SIG-M5 treated with dmso at 0.1 percent for 504 hours (cell line): ENCODE results near the gene LIPI.
"Not testable (repeated sequence)": the region's sequence is repeated elsewhere in the genome, so short reads cannot be mapped to it uniquely, and the experiment has no call there.

ENCODE experiments used
- DNase-seq: peaks from one replicate; lab custom pipeline; 2025; ENCODE audit not compliant: unreplicated experiment; lab: John Stamatoyannopoulos, UW

LIPI gene

DNA sequence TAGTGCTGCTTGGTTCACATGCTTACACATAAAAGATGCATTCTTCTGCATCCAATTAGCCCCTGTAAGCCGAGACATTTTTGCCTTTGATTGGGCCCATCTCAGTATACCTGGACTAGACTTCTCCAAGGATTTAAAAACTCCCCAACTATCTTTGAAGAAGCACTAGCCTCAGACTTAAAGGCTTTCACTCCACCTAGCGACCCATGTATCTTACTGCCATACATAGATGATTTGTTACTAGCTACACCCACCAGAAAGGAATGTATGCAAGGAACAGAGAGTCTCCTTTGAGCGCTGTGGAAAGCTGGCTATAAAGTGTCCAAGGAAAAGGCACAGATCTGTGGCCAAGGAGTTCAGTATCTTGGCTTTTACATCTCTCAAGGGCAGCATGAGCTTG lies 91.7 kb downstream of the LIPI start:
- DNase-seq = peak; percentile 20

DNA sequence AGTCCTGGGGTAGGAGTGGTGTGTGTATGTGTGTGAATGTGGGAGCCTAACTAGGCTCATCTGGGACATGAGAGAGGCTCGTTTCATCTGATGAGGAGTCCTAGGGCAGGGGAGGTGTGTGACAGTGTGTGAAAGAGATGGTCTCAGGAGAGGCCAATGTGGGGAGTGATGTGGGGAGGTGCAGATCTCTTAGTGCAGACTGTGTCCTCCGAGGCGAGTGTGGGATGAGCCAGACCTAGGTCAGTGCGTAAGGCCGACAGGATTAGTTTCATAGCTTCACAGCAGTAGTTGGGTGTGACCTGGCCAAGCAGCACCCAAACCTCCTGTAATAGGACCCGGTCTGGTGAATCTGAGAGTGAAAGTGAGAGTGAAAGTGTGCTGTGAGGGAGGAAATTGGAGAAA lies 94.7 kb downstream of the LIPI start:
- no peak for DNase-seq

GRCh38 chr21:14115646-14116045 lies 95.1 kb downstream of the LIPI start:
- DNase-seq = no peak

DNA sequence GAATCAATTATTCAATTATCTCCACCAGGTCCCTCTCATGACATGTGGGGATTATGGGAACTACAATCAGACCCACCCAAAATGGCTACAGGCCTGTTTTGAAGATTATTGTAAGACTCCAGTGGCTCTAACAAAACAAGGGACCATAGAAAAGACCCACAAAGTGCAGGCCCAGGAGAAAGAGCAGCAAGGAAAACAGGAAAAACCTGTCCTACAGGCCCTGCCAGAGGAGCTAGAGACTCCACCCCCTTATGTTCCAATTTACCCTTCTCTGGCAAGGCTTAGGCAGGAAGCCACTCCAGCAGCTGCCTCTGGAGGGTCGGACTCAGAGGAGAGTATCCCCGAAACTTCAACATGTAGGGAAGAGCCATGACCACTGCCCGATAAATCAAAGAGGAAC lies 96.5 kb downstream of the LIPI start:
- no peak for DNase-seq

GRCh38 chr21:14104564-14104963 lies 106.2 kb downstream of the LIPI start:
- not testable (repeated sequence) for DNase-seq

GRCh38 chr21:14099570-14099969 lies 111.2 kb downstream of the LIPI start:
- no peak for DNase-seq

GRCh38 chr21:14097881-14098499 lies 112.8 kb downstream of the LIPI start:
- no peak for DNase-seq

DNA sequence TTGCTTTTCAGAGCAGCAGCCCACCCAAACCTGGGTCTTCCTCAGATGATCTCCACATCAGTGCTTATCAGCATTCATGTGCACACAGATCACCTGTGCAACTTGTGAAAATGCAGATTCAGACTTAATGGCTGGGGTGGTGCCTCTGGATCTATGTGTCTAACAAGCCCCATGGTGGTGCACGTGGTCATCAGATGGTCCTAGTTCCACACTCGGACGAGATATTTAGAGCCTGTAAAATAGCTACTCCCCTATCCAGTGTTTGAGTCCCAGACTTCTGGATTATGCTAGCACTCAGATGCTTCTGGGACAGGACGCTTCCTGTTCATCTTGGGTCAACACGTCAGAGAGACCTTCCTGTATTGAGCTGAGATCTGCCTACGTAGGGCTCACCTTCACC lies 114.2 kb downstream of the LIPI start:
- DNase-seq = no peak

- DNase-seq = no peak
These were observed 114.6 kb downstream of the LIPI start for GRCh38 chr21:14096172-14096571.

- no peak for DNase-seq
These were observed 115.7 kb downstream of the LIPI start for GRCh38 chr21:14095056-14095455.

GRCh38 chr21:14092834-14093560 lies 117.8 kb downstream of the LIPI start:
- no peak for DNase-seq

- DNase-seq = not testable (repeated sequence)
These were observed 120.6 kb downstream of the LIPI start for GRCh38 chr21:14090184-14090583.

GRCh38 chr21:14088391-14088790 lies 122.4 kb downstream of the LIPI start:
- no peak for DNase-seq

DNA sequence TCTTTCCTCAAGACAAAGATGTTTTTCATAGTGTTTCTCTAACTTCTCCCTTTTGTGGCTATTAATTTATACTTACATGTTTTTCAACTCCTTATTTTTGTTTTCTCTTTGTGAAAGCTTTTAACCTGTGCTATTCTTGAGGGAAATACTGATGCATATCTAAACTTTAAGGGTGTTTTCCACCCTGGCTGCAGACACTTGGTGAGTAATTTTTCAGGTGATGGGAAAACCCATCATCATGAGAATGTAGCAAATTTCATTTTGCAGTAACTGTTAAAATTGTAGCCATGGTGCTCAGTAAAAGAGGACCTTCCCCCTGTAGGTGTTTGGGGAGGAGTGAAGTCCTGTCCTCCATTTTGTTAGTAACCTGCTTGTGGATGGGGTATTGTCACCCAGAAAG lies 124.2 kb downstream of the LIPI start:
- DNase-seq = no peak

GRCh38 chr21:14084701-14085100 lies 126.1 kb downstream of the LIPI start:
- no peak for DNase-seq

GRCh38 chr21:14084068-14084501 lies 126.7 kb downstream of the LIPI start:
- DNase-seq = no peak

GRCh38 chr21:14080764-14081096 lies 130.0 kb downstream of the LIPI start:
- DNase-seq = no peak

- no peak for DNase-seq
These were observed 130.6 kb downstream of the LIPI start for GRCh38 chr21:14080040-14080763.

GRCh38 chr21:14078746-14079375 lies 131.9 kb downstream of the LIPI start:
- DNase-seq = no peak

- DNase-seq = no peak
These were observed 134.5 kb downstream of the LIPI start for GRCh38 chr21:14076143-14076806.
